NCI-H2081 treated with DMSO at 0.1 percent for 48 hours (cell line): ENCODE results near the gene KIRREL1.

ENCODE experiments used
- DNase-seq: peaks from one replicate; lab custom pipeline; 2025; lab: John Stamatoyannopoulos, UW

Gene KIRREL1

DNA sequence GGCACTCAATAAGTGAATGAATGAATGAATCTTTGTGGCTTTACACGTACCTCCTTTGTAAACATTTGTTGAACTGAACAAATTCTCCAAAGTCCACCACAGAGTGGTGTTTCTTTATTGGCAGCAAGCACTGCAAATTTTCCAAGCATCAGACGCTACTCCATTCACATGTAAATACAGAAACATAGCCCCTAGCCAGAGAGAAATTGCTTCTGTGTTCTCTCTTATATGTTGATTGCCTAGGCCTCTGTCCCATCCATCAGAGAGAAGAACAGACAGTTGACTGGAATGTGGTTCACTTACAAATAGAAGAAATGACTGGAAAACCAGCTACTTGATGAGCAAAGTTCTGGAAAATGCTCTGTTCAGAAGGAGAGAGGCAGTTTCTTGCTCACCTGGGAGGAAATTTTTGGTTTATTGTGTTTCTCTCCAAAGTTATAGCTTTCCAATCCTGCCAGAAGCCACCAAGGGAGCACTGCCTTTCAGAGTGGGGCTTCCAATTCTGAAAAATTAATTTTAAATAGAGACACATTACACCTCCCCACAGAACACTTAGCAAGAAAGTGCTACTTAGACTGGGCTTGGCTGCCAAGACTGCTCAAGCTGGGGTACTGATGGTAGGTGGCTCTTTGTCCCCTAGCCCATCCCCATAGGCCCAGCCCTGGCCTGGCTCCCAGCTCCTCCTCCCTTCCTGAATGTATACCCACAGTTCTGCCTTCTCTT is 18.1 kb upstream of the KIRREL1 start:
- DNase-seq = no peak

DNA sequence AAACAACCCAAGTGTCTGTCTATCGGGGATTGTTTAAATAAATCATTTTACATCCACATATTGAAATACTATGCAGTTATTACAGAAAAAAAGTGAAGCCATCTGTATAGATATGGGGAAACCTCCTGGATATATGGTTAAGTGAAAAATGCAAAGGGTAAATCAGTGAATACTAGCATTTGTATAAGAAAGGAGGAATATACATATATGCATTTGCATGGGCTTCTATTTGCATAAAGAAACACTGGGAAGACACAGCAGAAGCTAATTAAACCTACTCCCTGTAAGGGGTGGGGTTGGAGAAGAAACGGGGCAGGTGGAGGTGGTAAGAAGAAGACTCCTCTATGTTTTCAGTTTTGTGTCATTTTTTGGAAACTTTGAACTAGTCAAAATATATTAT is 16.6 kb upstream of the KIRREL1 start:
- no peak for DNase-seq

DNA sequence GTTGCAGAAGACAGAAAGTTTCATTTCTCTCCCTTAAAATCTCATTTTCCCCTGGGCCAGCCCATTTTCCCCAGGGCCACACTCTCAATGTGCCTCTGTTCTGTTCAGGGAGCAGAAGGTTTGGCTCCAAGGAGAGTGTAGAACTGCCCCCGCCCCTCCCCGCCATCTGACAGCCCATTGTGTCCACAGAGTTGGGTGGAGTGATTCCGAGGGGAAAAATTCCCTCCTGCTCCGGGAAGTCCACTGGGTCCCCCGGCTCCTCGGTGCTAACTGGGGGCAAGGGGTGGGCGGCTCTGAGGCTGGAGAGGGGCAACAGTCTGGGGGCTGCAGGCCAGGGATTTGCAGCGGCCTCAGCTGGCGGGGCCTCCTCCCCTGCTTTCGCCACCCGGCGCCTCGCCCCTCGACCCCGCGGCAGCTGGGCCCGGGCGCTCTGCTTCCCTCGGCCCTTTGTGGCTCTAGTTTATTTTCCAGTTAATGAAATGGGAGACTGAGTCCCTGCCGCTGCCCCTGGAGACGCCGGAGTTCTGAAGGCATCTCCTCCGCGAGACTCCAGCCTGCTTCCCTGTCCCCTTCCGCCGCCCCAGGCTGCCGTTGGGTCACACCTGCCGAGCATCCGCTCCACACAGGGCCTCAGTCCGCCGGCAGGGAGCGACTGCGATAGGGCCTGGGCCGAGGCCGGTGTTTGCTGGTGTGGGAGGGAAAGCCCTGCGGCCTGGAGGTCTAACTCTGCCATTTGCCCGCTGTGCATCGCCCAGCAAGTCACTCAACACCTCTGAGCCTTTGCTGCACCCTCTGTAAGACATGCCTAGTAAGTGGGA is 14.7 kb upstream of the KIRREL1 start:
- no peak for DNase-seq

DNA sequence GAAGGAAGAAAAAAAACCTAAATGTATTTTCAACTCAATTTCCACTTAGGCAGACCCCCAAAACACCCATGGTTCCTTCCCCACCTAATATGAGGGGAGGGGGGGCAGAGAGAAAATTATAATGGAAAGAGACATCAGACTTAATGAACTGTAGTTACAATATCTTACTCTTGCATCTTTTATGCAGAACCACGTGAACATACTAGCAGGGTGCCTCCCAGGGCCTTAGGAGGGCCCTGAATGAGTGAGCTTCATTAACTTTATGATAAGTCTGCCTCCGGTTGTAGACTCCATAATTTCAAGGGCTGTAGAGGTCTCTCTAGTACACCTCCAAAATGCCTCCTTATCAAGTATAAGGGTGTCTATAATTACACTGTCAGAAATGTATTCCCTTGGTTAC is 11.3 kb upstream of the KIRREL1 start:
- DNase-seq = no peak

DNA sequence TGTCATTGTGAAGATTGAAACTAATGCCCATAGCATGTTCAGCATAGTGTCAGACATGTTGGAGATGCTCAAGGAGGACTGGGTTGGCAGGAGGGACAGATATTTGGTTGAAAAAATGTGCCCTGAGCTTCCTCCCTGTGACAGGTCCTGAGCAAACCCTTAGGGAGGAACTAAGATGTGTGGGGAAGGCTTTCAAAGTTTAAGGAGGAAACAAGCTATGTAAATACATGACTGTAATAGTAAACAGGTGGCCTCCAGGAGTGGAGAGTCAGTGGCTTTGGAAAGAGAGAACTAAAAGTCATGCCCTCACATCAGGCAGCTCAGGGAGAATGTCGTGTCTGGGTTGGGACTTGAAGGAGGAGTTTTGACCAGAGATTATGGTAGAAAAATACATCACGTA is 9.7 kb upstream of the KIRREL1 start:
- DNase-seq = no peak

DNA sequence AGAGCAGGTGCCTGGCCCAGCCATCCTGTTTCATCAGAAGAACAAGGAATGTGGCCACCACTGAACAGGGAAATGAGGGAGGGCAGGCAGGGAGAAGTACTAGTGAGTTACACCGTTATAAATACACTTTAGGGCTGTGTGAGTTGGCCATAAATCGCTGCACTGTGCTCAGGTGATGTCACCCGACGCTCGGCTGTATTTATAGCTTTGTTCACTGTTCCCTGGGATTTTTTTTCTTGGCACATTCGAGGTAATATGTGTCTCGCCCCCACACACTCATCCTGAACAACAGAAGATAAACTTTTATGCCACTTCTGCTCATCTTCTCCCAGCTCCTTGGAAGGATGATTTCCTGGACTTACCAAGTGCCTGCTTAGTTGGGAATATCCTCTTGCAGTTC is 9.0 kb upstream of the KIRREL1 start:
- DNase-seq = no peak

DNA sequence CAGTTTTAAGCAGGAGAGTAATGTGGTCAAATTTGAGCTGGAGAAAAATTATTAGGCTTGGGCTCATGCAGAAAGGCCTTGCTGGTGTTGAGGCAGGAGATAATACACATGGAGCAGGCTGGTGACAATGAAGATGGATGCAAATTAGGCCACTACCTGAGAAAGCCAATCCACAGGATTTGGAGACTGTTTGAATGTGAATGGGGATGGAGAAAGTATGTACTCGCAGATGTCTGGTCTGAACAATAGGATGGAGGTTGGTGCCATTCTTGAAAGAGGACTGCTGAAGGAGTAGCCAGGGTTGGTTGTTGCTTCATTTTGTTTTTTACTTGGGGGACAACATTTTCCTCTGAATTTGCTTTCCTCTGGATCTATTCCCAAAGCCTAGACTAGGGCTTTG is 8.0 kb upstream of the KIRREL1 start:
- DNase-seq = no peak

DNA sequence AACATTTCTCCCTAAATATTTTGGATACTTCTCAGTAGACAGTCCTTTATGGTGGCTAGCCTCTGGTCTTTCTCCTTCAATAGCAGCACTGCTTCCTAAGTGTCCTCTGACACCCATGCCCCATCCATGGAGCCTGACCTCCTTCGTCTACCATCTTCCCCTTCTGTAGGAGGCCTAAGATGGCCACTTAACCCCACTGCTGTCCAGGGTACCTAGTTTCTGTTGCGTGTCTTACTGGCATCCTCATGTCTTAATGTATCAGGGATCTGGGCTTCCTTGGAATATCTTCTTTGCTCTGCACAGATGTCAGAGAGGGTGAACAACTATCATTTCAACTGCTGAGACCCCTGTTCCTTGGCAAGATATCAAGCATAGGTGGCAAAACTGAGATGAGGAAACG is 5.4 kb upstream of the KIRREL1 start:
- DNase-seq = no peak

DNA sequence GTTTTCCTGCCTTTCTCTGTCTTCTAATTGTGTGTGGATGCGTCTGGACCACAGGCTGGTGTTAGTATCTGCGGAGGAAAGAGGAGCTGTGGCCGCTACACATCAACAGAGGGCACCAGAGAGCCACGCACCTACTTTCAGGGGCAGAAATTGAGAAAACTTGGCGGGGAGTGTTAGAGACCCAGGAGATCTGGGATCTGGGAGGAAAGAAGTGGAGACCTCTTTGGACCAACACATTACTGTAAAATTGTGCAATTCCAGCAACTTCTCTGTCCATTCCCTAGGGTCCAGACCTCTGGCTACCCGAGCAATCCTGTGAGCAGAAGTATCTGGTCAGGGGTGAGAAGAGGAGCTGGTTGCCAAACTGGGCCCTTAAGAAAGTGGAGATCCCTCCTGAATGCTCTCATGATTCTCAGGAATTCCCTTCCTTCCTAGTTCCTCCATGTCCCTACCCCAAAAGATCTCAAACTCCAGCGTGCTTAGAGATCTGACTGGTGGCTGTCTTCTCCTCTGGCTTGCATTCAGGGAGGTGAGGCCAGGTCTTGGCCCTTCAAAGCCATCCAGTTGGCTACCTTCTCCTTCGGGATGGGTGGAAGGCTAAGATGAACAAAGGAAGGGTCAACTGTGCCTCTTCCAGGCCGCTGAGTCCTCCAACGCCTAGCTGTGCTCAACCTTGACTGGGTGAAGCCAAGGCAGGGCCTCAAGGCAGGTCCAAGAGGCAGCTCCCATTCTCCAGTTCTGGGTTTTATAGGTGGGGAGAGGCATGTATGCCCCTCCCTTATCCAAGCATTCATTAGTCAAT is 1.2 kb upstream of the KIRREL1 start:
- DNase-seq = no peak

DNA sequence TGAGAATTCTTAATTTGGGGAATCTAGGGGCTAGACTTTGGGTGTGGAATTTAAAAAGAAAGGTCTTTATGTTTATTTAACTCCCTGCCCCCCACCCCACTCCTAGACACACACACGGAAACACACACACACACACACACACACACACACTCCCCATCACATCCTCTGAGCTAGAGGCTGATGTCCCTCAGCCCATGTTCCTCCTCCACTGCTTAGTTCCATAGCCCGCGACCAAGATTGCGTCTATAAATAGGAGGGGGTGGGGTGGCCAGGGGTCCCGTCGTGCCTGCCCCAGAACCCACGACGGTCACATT is 655 bp upstream of the KIRREL1 start:
- no peak for DNase-seq

DNA sequence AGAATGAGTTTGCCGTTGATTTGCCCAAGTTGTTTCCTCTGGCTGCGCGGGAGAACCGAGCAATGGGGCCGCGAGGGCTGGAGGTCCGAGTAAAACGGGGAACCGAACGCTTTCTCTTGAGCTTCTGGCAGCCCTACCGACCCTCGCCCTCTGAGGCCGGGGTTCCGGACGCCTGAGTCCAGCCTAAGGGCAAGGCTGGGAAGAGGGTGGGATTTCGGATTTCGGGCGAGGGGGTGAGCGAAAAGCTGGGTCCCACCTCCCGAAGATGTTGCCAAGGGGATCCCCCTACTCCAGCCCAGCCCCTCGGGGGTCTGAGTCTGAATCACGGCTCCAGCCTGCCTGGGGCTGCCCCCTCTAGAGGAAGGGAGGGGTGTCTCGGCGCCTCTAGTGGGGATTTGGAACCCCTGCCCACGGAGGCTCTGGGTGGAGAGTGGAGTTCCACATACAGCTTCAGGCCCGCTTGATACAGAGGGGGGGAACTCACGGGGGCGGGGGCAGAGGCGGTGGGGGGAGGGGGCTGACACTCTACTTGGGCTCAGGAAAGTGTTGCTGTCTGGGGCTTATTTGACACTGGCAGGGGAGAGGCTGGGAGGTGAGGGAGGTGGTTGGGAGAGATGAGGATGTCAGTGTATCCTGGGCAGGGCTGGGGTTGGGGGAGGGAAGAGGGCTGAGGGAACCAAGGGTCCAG is 617 bp downstream of the KIRREL1 start:
- no peak for DNase-seq

DNA sequence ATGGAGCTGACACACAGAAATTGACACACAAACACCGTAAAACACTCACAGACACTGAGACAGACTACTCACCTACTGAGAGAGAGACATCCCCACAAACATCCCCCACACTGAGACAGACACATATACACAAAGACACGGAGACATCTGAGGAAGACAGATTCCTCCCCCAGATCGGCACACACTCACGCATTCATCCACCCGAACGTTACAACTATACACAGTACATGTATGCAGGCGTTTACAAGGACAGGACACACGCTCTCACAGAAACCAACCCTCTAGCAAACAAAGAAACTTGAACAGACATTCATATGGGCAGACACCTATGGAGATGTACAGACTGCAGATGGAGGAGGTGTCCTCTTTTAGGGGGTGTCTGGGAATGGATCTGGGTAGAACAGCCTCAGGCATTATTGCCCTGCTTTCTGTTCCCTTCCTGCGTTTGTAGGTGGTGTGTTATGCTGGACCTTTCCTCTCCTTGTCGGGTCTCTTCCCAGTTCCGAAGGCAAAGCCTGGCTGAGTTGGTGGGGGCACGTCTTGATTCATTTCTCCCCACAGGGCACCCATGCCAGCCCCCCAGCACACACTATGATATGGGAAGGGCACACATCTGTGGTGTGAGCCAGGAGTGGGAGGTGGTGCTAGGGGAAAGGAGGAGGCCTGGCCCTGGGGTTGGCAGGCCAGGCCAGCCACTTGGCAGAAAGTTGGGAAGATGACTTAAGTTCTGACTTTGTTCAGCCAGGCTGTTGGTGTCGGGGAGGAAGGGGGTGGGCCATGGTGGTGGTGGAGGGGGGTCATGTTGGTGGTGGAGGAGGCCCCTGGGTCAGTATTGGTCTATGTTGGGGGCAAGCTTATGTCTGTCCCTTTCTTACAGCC is 1.5 kb downstream of the KIRREL1 start:
- no peak for DNase-seq

DNA sequence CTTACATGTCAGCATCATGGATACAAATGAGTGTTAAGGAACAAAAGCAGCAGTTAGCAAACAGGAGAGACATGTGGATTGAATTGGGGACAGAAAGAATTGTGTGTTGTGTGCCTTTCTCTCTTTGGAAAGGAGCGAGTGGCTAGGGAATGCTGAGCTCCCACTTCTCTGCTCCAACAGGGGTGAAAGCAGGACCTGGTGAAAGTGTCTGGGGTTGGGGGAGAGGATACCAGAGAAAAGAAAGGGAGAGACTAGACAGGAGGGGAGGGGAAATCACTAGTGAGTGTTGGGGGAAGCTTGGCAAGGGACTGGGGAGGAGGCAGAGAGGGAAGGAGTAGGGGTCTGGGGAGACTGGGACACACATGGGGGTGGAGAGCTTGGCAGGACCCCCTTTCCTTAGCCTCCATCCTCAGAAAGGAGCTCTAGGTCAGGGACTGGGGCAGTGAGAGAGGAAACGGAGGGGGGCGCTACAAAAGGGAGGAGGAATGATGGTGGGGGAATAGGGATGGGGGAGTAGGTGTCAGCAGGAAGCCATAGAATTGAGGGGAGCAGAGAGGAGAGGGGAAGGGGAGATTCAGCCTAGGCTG is 2.2 kb downstream of the KIRREL1 start:
- no peak for DNase-seq

DNA sequence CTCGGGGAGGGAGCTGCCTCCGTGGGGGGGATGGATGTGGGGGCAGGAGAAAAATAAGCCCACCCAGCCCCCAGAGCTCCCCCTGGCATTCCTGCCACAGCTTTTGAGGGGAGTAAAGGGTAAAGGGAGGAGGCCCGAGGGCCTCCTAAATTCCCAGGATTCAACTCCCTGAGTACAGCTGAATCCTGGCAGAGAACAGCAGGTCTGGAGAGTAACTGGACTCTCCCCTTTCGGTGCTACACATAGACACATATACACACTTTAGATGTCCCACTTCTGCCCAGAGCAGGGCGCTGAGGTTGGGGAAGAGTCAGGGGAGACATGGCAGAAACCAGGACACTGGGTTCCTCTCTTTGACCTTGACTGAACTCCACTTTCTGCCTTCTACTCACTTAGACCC is 3.0 kb downstream of the KIRREL1 start:
- no peak for DNase-seq

DNA sequence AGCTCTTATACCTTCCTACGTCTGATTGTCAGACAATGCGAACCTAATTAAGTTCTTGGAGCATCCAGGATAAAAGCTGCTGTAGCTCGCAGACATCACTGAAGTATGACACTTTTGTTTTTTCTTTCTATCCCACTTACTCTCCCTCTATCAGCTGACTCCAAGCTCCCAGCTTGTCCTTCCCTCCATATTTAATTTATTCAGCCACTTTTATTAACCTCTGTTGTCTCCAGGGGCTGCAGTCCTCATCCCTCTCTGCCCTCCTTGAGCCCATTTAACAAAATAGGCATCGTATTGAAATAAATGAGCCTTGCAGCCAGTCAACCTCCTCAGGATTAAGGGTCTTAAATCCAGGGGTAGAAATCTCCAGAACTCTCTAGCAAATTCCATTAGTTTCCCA is 7.1 kb downstream of the KIRREL1 start:
- no peak for DNase-seq

DNA sequence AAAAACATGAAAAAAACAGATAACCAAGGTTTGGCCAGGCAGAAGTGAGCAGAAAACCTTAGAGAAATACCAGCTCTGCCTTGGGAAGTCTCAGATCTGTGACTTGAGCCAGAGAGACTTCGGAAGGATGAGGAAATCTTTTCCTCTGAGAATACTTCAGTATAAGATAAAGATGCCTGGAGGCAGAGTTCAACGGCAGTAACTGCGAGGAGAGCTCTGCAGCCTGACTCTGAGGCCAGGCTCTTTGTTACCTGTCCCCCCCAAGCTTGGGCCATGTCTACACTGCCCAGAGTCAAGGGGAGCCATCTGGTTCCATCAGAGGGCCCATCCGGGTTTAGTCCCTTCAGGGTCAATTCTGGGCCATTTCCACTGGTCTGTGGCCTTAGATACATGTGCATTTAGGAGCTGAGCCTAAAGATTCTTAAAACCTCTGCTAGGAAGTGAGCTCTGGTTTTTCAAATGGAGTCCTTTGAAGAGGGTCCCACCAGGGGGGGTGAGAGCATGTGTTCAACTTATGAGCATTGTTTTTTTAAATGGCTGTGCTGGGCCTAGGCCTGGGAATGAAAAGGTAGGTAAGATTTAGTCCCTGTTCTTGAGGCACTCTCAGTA is 8.7 kb downstream of the KIRREL1 start:
- DNase-seq = no peak

DNA sequence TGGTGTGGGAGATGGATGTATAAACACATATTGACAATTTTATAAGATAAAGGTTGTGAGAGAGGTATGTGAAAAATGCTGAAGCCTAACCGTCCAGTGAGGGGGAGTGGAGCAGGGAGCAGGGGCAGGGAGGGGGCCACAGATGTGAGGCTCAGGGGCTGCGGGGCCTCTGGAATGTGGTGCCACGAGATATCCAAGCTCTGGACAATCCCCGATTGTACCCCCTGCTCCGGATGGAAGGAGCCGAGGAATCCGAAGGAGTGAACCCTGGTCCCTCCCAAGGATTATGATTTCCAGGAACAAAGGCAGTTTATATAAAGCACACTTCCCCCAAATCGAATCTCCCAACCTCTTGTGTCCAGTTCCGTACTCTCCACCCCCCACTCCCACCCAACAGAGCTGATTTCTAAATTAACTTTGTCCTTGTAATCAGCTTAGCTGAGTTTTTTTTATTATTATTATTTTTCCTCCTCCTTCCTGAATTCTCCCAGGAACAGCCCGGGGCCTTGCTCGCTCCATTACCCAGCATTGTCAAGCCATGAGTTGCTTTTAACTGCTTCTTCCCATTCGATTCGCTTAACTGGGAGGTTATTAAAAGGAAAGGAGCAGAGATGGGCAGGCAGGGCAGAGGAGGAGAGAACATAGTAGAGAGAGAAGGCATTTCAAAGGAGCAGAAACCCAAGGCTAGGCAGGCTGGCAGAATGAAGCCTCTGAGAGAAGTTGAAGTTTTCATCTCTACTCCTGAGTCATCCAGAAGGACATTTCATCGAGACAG is 9.4 kb downstream of the KIRREL1 start:
- DNase-seq = no peak

DNA sequence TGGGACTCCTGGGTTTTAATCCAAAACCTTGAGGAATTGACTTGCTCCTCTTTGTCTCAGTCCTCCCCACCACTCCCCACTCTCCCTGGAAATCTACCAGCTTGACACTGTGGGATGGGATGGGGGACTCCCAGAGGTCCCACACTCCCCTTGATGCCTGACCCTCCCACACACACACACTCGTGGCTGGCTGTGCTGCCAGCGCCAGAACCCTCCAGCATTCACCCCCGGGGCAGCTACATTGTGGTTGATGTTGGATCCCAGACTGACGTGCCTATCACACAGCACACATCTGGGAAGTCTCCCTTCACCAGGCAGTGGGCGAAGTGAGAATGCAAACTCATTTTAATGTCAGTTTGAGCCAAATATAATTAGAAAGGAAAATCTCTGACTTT is 10.0 kb downstream of the KIRREL1 start:
- DNase-seq = no peak

DNA sequence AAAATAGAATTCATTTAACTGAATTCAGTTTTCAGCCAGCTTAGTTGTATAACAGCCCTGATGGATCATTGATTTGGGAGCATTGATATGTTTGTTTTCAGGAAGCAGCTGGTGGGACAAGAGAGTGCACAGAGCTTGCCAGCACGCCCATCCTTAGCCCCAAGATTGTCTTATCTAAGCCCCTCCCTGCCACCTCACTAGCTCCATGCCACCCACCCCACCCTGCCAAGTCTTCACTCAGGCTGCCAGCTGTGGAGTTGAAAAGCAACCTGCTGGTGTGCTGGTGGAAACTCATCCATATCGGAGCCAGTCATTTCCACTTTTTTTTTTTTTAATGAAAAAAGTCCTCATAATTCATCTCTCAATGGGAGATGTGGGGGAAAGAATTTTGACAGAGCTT is 11.8 kb downstream of the KIRREL1 start:
- no peak for DNase-seq

DNA sequence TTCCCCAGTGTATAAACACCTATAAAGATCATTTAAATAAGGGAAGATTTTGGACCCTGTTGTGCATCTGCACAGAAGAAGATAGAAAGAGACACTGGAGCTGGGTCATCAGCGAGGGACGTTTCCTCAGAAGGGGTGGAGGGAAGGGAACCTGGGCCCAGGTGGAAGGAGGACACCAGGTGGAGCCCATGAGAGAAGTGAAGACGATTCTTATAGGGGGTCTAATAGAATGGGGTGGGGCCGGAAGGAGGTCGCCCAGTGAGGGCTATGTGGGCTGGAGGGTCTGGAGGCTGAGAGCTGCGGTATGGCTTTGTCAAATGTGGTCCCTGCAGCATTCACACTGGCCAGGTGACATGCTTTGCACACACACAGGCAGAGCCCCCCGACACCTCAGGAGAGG is 13.7 kb downstream of the KIRREL1 start:
- no peak for DNase-seq
